ENCODE data around the gene VAV3. TPM values are rescaled to one million over a fixed set of nuclear protein-coding genes. Genes with fewer than 3 reads are reported as not detected.
"Not testable (repeated sequence)": the region's sequence is repeated elsewhere in the genome, so short reads cannot be mapped to it uniquely, and the experiment has no call there.

VAV3 gene
- total and polyA plus RNA-seq, 2 donors, result 7.9 to 15.8 TPM

DNA sequence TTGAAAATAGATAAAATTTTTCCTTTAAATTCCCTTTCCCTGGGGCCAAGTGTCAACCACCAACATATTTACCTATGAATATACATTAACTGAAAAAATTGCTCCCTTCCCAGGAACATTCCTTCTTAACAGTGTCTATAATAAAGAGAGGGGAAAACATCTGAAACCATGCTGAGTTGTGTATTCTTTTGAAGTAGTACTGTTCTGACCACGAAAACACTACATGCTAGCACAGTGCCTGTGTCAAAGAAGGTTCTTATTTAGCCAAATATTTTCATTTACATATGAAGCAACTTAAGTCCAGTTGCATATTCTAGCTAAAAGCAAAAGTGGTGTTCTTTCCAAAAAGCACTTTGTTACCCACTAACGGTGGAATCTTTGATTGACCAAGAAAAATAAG is 311.2 kb downstream of the VAV3 start:
- Histone ChIP-seq H3K9me3 (ENCODE audit: control insufficient read depth in 2 of 2, insufficient read depth in 1 of 2, low read length in 1 of 2) (no peaks in the 10 kb centered on the region), H3K4me3 (ENCODE audit: low read length in 2 of 2) (no peak overlapping the region), H3K27me3 (ENCODE audit: control insufficient read depth in 2 of 2, insufficient read depth in 1 of 2, low read length in 1 of 2) (no peaks in the 10 kb centered on the region), H3K36me3 (ENCODE audit: control insufficient read depth in 2 of 2, insufficient read depth in 2 of 2, low read length in 1 of 2) (no peaks in the 10 kb centered on the region), H3K27ac (ENCODE audit: low read depth in 1 of 2, low read length in 1 of 2) (no peak overlapping the region), H3K4me1 (ENCODE audit: control insufficient read depth in 2 of 2, insufficient read depth in 2 of 2, low read length in 2 of 2) (no peaks in the 10 kb centered on the region)
- 65% methylated on average over 2 of the region's 2 CpGs for WGBS
- peak in 1 of 9 donors; percentile 30 for DNase-seq (ENCODE audit: low read depth in 6 of 9, low spot score in 9 of 9)

DNA sequence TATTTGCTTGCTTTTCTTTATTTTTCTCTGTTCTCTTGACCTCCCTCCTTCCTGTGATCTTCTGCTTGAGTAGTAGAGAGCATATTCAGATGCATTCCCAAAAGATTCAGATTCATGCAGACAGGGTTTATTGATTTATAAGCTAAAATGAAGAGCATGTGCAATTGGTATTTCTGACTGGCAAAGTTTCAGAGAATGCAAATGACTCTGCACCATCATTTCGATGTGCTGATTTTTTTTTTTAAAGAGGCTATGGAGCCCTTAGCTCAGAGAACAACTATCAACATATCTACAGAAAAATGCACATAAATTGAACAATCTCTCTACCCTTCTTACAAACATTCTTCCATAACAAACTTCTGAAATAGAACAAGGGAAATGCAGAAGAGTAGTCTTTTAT is 312.0 kb downstream of the VAV3 start:
- no peaks in the 10 kb centered on the region for H3K27me3 ChIP-seq (ENCODE audit: control insufficient read depth in 2 of 2, insufficient read depth in 1 of 2, low read length in 1 of 2)
- H3K9me3 ChIP-seq (ENCODE audit: control insufficient read depth in 2 of 2, insufficient read depth in 1 of 2, low read length in 1 of 2), result no peaks in the 10 kb centered on the region
- no peaks in the 10 kb centered on the region for H3K36me3 ChIP-seq (ENCODE audit: control insufficient read depth in 2 of 2, insufficient read depth in 2 of 2, low read length in 1 of 2)
- no peaks in the 10 kb centered on the region for H3K4me1 ChIP-seq (ENCODE audit: control insufficient read depth in 2 of 2, insufficient read depth in 2 of 2, low read length in 2 of 2)
- 94% methylated on average over 1 of the region's 1 CpG for WGBS
- DNase-seq (ENCODE audit: low read depth in 6 of 9, low spot score in 9 of 9), result no peak
- H3K27ac ChIP-seq (ENCODE audit: low read depth in 1 of 2, low read length in 1 of 2), result no peak overlapping the region
- H3K4me3 ChIP-seq (ENCODE audit: low read length in 2 of 2), result no peak overlapping the region

DNA sequence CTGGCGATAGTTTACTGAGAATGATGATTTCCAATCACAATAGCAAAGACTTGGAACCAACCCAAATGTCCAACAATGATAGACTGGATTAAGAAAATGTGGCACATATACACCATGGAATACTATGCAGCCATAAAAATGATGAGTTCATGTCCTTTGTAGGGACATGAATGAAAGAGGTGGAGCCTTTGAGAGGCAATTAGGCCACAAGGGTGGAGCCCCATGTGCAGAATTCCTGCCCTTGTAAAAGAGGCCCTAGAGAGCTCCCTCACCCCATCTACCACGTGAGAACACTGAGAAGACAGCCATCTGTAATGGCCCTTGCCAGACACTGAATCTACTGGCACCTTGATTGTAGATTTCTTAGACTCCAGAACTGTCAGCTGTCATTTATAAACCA is 314.2 kb downstream of the VAV3 start:
- not testable (repeated sequence) for H3K4me1 ChIP-seq (ENCODE audit: control insufficient read depth in 2 of 2, insufficient read depth in 2 of 2, low read length in 2 of 2); H3K36me3 ChIP-seq (ENCODE audit: control insufficient read depth in 2 of 2, insufficient read depth in 2 of 2, low read length in 1 of 2); DNase-seq (ENCODE audit: low read depth in 6 of 9, low spot score in 9 of 9); H3K27me3 ChIP-seq (ENCODE audit: control insufficient read depth in 2 of 2, insufficient read depth in 1 of 2, low read length in 1 of 2); H3K27ac ChIP-seq (ENCODE audit: low read depth in 1 of 2, low read length in 1 of 2); H3K4me3 ChIP-seq (ENCODE audit: low read length in 2 of 2); H3K9me3 ChIP-seq (ENCODE audit: control insufficient read depth in 2 of 2, insufficient read depth in 1 of 2, low read length in 1 of 2)
- 97% methylated on average over 2 of the region's 2 CpGs for WGBS

DNA sequence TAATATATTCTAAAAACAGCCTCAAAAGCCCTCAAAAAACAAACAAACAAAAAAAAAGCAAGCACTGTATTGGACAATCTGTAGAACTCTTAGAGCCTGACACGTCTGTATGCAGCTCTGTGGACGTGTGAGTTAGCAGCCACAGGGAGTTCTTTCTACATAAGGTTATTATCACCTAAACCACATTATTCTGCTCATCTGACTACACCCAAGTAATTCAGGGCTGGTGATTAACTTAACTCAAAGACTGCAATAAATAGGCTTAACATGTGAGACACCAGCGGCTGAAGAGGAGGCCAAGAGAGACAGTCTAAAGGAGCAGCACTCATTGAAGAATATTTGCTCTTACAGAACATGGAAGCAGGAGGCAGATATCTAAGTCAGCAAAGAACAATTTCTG is 316.0 kb downstream of the VAV3 start:
- H3K9me3 ChIP-seq (ENCODE audit: control insufficient read depth in 2 of 2, insufficient read depth in 1 of 2, low read length in 1 of 2), result no peaks in the 10 kb centered on the region
- WGBS, result 96% methylated on average over 3 of the region's 3 CpGs
- no peak overlapping the region for H3K27ac ChIP-seq (ENCODE audit: low read depth in 1 of 2, low read length in 1 of 2)
- no peak for DNase-seq (ENCODE audit: low read depth in 6 of 9, low spot score in 9 of 9)
- no peaks in the 10 kb centered on the region for H3K27me3 ChIP-seq (ENCODE audit: control insufficient read depth in 2 of 2, insufficient read depth in 1 of 2, low read length in 1 of 2)
- H3K4me1 ChIP-seq (ENCODE audit: control insufficient read depth in 2 of 2, insufficient read depth in 2 of 2, low read length in 2 of 2), result peaks cover 0 to 5% of the 10 kb centered on the region in 2 donors
- H3K36me3 ChIP-seq (ENCODE audit: control insufficient read depth in 2 of 2, insufficient read depth in 2 of 2, low read length in 1 of 2), result no peaks in the 10 kb centered on the region
- H3K4me3 ChIP-seq (ENCODE audit: low read length in 2 of 2), result no peak overlapping the region

DNA sequence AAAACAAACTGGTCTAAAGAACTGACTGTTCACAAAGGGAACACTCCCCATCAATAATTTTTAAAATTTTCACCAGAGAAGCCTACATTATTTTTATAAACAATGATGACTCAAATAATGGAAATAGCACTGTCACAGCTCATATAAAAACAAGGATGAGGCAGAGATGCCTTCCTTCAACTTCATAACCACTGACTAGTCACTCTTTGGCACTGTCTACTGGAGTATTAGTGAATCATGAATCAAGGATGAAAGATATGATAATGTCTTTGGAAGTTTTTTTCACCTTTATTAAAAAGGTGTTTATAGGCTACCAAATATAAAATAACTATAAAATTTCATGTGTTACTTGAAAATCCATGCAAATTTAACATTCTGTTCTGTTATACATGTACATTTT is 316.9 kb downstream of the VAV3 start:
- Histone ChIP-seq H3K9me3 (ENCODE audit: control insufficient read depth in 2 of 2, insufficient read depth in 1 of 2, low read length in 1 of 2) (no peaks in the 10 kb centered on the region), H3K27me3 (ENCODE audit: control insufficient read depth in 2 of 2, insufficient read depth in 1 of 2, low read length in 1 of 2) (no peaks in the 10 kb centered on the region), H3K36me3 (ENCODE audit: control insufficient read depth in 2 of 2, insufficient read depth in 2 of 2, low read length in 1 of 2) (no peaks in the 10 kb centered on the region), H3K27ac (ENCODE audit: low read depth in 1 of 2, low read length in 1 of 2) (no peak overlapping the region), H3K4me1 (ENCODE audit: control insufficient read depth in 2 of 2, insufficient read depth in 2 of 2, low read length in 2 of 2) (peaks cover 4 to 9% of the 10 kb centered on the region in 2 donors), H3K4me3 (ENCODE audit: low read length in 2 of 2) (no peak overlapping the region)
- DNase-seq (ENCODE audit: low read depth in 6 of 9, low spot score in 9 of 9), result no peak

DNA sequence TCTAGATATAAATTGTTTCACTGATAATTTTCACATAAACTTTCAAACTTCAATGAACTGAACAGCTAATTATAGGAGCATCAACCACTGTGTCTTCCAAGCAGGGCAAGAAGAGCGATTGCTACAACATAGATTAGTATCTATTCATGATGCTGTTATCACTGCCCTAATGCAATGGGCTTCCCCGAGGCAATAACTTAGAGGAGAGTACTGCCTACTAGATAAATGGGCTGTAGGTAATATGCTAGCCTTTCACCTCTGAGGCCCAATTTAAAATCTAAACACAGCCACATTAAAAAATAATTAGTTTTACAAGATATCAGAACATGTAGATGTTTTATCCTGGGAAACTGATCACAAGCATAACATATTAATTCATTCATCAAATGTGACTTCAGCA is 318.0 kb downstream of the VAV3 start:
- Histone ChIP-seq H3K36me3 (ENCODE audit: control insufficient read depth in 2 of 2, insufficient read depth in 2 of 2, low read length in 1 of 2) (no peaks in the 10 kb centered on the region), H3K4me1 (ENCODE audit: control insufficient read depth in 2 of 2, insufficient read depth in 2 of 2, low read length in 2 of 2) (peaks cover 4 to 9% of the 10 kb centered on the region in 2 donors), H3K4me3 (ENCODE audit: low read length in 2 of 2) (no peak overlapping the region), H3K27ac (ENCODE audit: low read depth in 1 of 2, low read length in 1 of 2) (no peak overlapping the region), H3K9me3 (ENCODE audit: control insufficient read depth in 2 of 2, insufficient read depth in 1 of 2, low read length in 1 of 2) (no peaks in the 10 kb centered on the region), H3K27me3 (ENCODE audit: control insufficient read depth in 2 of 2, insufficient read depth in 1 of 2, low read length in 1 of 2) (no peaks in the 10 kb centered on the region)
- WGBS, result 97% methylated on average over 2 of the region's 2 CpGs
- DNase-seq (ENCODE audit: low read depth in 6 of 9, low spot score in 9 of 9), result no peak

DNA sequence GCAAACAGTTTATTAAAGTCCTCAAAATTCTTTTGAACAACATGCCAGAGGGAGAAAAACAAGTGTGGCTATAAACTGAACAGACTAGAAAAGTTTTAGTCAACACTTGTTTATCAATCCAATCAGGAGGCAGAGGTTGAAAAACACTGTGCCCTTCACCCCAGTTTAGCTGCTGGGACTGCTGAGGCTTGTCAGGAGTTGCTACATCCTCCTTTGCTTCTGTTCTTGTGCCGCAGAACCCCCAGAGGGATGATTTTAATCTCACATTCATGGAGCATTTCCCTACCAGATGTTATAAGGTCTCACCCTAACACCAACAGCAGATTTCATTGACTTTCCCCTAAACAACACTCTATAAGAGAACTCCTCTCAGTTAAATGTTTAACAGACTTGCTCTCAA is 321.2 kb downstream of the VAV3 start:
- peak in 6 of 9 donors; percentile 21 to 49 (median 21) for DNase-seq (ENCODE audit: low read depth in 6 of 9, low spot score in 9 of 9)
- WGBS, result 41% methylated on average over 1 of the region's 1 CpG
- Histone ChIP-seq H3K4me3 (ENCODE audit: low read length in 2 of 2) (no peak overlapping the region), H3K9me3 (ENCODE audit: control insufficient read depth in 2 of 2, insufficient read depth in 1 of 2, low read length in 1 of 2) (no peaks in the 10 kb centered on the region), H3K27ac (ENCODE audit: low read depth in 1 of 2, low read length in 1 of 2) (peak overlapping the region in 1 of 2 donors; percentile 72), H3K36me3 (ENCODE audit: control insufficient read depth in 2 of 2, insufficient read depth in 2 of 2, low read length in 1 of 2) (no peaks in the 10 kb centered on the region), H3K27me3 (ENCODE audit: control insufficient read depth in 2 of 2, insufficient read depth in 1 of 2, low read length in 1 of 2) (no peaks in the 10 kb centered on the region), H3K4me1 (ENCODE audit: control insufficient read depth in 2 of 2, insufficient read depth in 2 of 2, low read length in 2 of 2) (peaks cover 4 to 9% of the 10 kb centered on the region in 2 donors)

DNA sequence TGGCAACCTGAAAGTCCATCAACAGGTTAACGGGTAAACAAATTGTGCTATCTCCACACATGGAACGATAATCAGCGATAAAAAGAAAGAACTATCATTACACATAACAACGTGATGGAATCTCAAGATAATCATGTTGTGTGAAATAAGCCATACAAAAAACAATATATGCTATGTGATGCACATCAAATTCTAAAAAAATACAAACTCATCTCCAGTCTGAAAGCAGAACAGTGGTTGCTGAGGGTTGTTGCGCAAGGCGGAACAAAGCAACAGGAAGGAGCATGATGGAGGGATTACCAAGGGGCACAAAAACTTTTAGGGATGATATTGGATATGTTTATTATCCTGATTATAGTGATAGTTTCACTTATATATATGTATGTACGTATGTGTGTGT is 324.8 kb downstream of the VAV3 start:
- Histone ChIP-seq H3K9me3 (ENCODE audit: control insufficient read depth in 2 of 2, insufficient read depth in 1 of 2, low read length in 1 of 2) (no peaks in the 10 kb centered on the region), H3K27me3 (ENCODE audit: control insufficient read depth in 2 of 2, insufficient read depth in 1 of 2, low read length in 1 of 2) (no peaks in the 10 kb centered on the region), H3K4me1 (ENCODE audit: control insufficient read depth in 2 of 2, insufficient read depth in 2 of 2, low read length in 2 of 2) (peaks cover 4 to 9% of the 10 kb centered on the region in 2 donors), H3K27ac (ENCODE audit: low read depth in 1 of 2, low read length in 1 of 2) (no peak overlapping the region), H3K4me3 (ENCODE audit: low read length in 2 of 2) (no peak overlapping the region), H3K36me3 (ENCODE audit: control insufficient read depth in 2 of 2, insufficient read depth in 2 of 2, low read length in 1 of 2) (no peaks in the 10 kb centered on the region)
- 97% methylated on average over 7 of the region's 7 CpGs for WGBS
- DNase-seq (ENCODE audit: low read depth in 6 of 9, low spot score in 9 of 9), result no peak

DNA sequence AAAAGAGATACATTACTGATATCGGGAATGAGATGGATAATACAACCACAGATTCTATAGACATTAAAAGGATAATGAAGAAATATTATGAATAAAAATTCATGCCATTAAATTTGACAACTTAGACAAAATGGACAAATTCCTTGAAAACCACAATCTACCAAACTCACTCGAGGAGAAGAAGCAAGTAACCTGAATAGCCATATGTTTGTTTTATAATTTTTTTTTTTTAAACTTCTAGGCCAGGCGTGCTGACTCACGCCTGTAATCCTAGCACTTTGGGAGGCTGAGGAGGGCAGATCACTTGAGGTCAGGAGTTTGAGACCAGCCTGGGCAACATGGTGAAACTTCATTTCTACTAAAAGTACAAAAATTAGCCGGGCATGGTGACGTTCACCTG is 327.9 kb downstream of the VAV3 start:
- H3K27ac ChIP-seq (ENCODE audit: low read depth in 1 of 2, low read length in 1 of 2), result no peak overlapping the region
- no peaks in the 10 kb centered on the region for H3K4me1 ChIP-seq (ENCODE audit: control insufficient read depth in 2 of 2, insufficient read depth in 2 of 2, low read length in 2 of 2)
- H3K9me3 ChIP-seq (ENCODE audit: control insufficient read depth in 2 of 2, insufficient read depth in 1 of 2, low read length in 1 of 2), result no peaks in the 10 kb centered on the region
- 93% methylated on average over 6 of the region's 6 CpGs for WGBS
- no peaks in the 10 kb centered on the region for H3K27me3 ChIP-seq (ENCODE audit: control insufficient read depth in 2 of 2, insufficient read depth in 1 of 2, low read length in 1 of 2)
- no peak for DNase-seq (ENCODE audit: low read depth in 6 of 9, low spot score in 9 of 9)
- no peaks in the 10 kb centered on the region for H3K36me3 ChIP-seq (ENCODE audit: control insufficient read depth in 2 of 2, insufficient read depth in 2 of 2, low read length in 1 of 2)
- no peak overlapping the region for H3K4me3 ChIP-seq (ENCODE audit: low read length in 2 of 2)

DNA sequence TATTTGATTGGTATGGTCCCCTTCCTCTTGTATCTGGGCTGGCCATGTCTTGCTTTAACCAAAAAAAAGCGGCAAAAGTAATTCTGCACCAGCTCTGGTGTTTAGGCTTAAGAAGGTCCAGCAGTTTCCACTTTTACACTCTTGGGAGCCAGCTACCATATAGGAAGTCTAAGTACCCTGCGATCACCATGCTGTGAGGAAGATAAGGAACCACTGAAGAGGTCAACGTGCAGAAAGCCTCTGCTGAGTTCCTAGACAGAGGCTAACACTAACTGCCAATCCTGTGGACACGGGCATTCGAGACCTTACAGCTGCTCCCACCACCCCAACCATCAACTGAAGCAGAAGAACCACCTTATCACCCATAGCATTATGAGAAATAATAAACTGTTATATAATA is 331.4 kb downstream of the VAV3 start:
- H3K36me3 ChIP-seq (ENCODE audit: control insufficient read depth in 2 of 2, insufficient read depth in 2 of 2, low read length in 1 of 2), result no peaks in the 10 kb centered on the region
- no peaks in the 10 kb centered on the region for H3K27me3 ChIP-seq (ENCODE audit: control insufficient read depth in 2 of 2, insufficient read depth in 1 of 2, low read length in 1 of 2)
- no peaks in the 10 kb centered on the region for H3K9me3 ChIP-seq (ENCODE audit: control insufficient read depth in 2 of 2, insufficient read depth in 1 of 2, low read length in 1 of 2)
- DNase-seq (ENCODE audit: low read depth in 6 of 9, low spot score in 9 of 9), result no peak
- 95% methylated on average over 5 of the region's 5 CpGs for WGBS
- no peaks in the 10 kb centered on the region for H3K4me1 ChIP-seq (ENCODE audit: control insufficient read depth in 2 of 2, insufficient read depth in 2 of 2, low read length in 2 of 2)
- no peak overlapping the region for H3K4me3 ChIP-seq (ENCODE audit: low read length in 2 of 2)
- H3K27ac ChIP-seq (ENCODE audit: low read depth in 1 of 2, low read length in 1 of 2), result no peak overlapping the region

Measured in thymus (tissue), 11 donors.